Astrocyte (in vitro differentiated cells and primary cell): ENCODE measurements around the gene MTARC2. TPM values are rescaled to one million over a fixed set of nuclear protein-coding genes. Genes with fewer than 3 reads are reported as not detected.
A peak's percentile ranks its signal among the peaks of the same experiment; 100 is the strongest.

Experiments used
- DNase-seq: peaks from one replicate; pipeline ENCODE4 v3.0.0-alpha.2; 2010; ENCODE audit warnings: low read depth
- FAIRE-seq: peaks from 2 replicates; lab custom pipeline; 2011; peaks lifted over from hg19 to GRCh38; lab: Jason Lieb, UNC
- H2AFZ ChIP-seq: 2 replicates; pipeline ENCODE4 v1.6.0; 2012; ENCODE audit warnings: low read depth, low read length, inconsistent platforms
- H3K27ac ChIP-seq: 2 replicates; pipeline ENCODE4 v1.5.1; 2011; ENCODE audit warnings: low read depth, low read length, inconsistent platforms
- H3K27me3 ChIP-seq: 2 replicates; pipeline ENCODE4 v1.6.0; 2011; ENCODE audit warnings: low read length, inconsistent platforms; ENCODE audit not compliant: insufficient read depth
- H3K36me3 ChIP-seq: 2 replicates; pipeline ENCODE4 v1.5.1; 2011; ENCODE audit warnings: low read length, inconsistent platforms; ENCODE audit not compliant: insufficient read depth
- H3K4me1 ChIP-seq: 2 replicates; pipeline ENCODE4 v1.5.1; 2011; ENCODE audit warnings: low read length, inconsistent platforms; ENCODE audit not compliant: insufficient read depth
- H3K4me2 ChIP-seq: 2 replicates; pipeline ENCODE4 v1.6.0; 2012; ENCODE audit warnings: low read length, inconsistent platforms
- H3K4me3 ChIP-seq: 2 replicates; pipeline ENCODE4 v1.5.1; 2011; ENCODE audit warnings: low read depth, mild to moderate bottlenecking, low read length, inconsistent platforms; ENCODE audit not compliant: insufficient read depth
- H3K79me2 ChIP-seq: 2 replicates; pipeline ENCODE4 v1.6.0; 2012; ENCODE audit warnings: mild to moderate bottlenecking, low read length, inconsistent platforms; ENCODE audit not compliant: insufficient read depth
- H3K9ac ChIP-seq: 2 replicates; pipeline ENCODE4 v1.6.0; 2012; ENCODE audit warnings: mild to moderate bottlenecking, low read length, inconsistent platforms
- H3K9me3 ChIP-seq: 2 replicates; pipeline ENCODE4 v1.5.1; 2012; ENCODE audit warnings: low read depth, mild to moderate bottlenecking, low read length, inconsistent platforms; ENCODE audit not compliant: insufficient read depth
- H4K20me1 ChIP-seq: 2 replicates; pipeline ENCODE4 v1.6.0; 2012; ENCODE audit warnings: low read length, inconsistent platforms; ENCODE audit not compliant: insufficient read depth
- H3K27ac Mint-ChIP-seq: one replicate; pipeline ENCODE4 v1.8.0; 2021; ENCODE audit warnings: mild to moderate bottlenecking, mixed read lengths; ENCODE audit not compliant: unreplicated experiment
- H3K27me3 Mint-ChIP-seq: one replicate; pipeline ENCODE4 v1.8.0; 2021; ENCODE audit warnings: low read depth, mixed read lengths; ENCODE audit not compliant: unreplicated experiment
- H3K36me3 Mint-ChIP-seq: one replicate; pipeline ENCODE4 v1.8.0; 2021; ENCODE audit warnings: low read depth, mixed read lengths; ENCODE audit not compliant: unreplicated experiment
- H3K4me1 Mint-ChIP-seq: one replicate; pipeline ENCODE4 v1.8.0; 2021; ENCODE audit warnings: low read depth, mixed read lengths; ENCODE audit not compliant: unreplicated experiment
- H3K4me3 Mint-ChIP-seq: one replicate; pipeline ENCODE4 v1.8.0; 2021; ENCODE audit warnings: mild to moderate bottlenecking, moderate library complexity, mixed read lengths; ENCODE audit not compliant: unreplicated experiment
- H3K9me3 Mint-ChIP-seq: one replicate; pipeline ENCODE4 v1.8.0; 2021; ENCODE audit warnings: mild to moderate bottlenecking, mixed read lengths; ENCODE audit not compliant: unreplicated experiment
- CTCF ChIP-seq: IDR thresholded peaks from 2 replicates; pipeline ENCODE4 v1.5.1; 2011; ENCODE audit warnings: low read depth, mild to moderate bottlenecking, inconsistent platforms, low read length, moderate library complexity; ENCODE audit not compliant: insufficient read depth
- EZH2 ChIP-seq: IDR thresholded peaks from 2 replicates; pipeline ENCODE4 v1.6.1; 2012; ENCODE audit warnings: mild to moderate bottlenecking, low read length, inconsistent platforms; ENCODE audit not compliant: insufficient read depth
- total RNA-seq: library from RNA; stranded (reverse); gene quantifications from 2 replicates; pipeline ENCODE4 v1.2.1, GENCODE V29; 2021

The MTARC2 gene
- total RNA-seq, 1 donor from 2014 or later: 3.1 TPM

- Mint-ChIP-seq H3K4me1 (no peaks in the 10 kb centered on the region), H3K4me3 (peak overlapping the region; percentile 40), H3K27me3 (no peaks in the 10 kb centered on the region), H3K9me3 (peaks cover 6% of the 10 kb centered on the region), H3K36me3 (peaks cover 2% of the 10 kb centered on the region), H3K27ac (no peak overlapping the region)
- Histone ChIP-seq H2AFZ (peak overlapping the region; percentile 9), H4K20me1 (no peaks in the 10 kb centered on the region), H3K36me3 (no peaks in the 10 kb centered on the region), H3K4me1 (peaks cover 2% of the 10 kb centered on the region), H3K27ac (no peak overlapping the region), H3K79me2 (no peaks in the 10 kb centered on the region), H3K9ac (no peak overlapping the region), H3K4me3 (peak overlapping the region; percentile 5), H3K4me2 (peak overlapping the region; percentile 28), H3K9me3 (no peaks in the 10 kb centered on the region), H3K27me3 (no peaks in the 10 kb centered on the region)
- no peak for DNase-seq
- TF ChIP-seq EZH2 (no peak), CTCF (no peak)
- FAIRE-seq: no peak
These were observed 60.4 kb downstream of the MTARC2 start for GRCh38 chr1:220808345-220809186.

GRCh38 chr1:220809187-220809550 is 61.0 kb downstream of the MTARC2 start:
- Mint-ChIP-seq H3K4me1 (no peaks in the 10 kb centered on the region), H3K4me3 (peak overlapping the region; percentile 40), H3K9me3 (peaks cover 6% of the 10 kb centered on the region), H3K27ac (no peak overlapping the region), H3K36me3 (peaks cover 2% of the 10 kb centered on the region), H3K27me3 (no peaks in the 10 kb centered on the region)
- no peak overlapping the region for H3K27ac ChIP-seq
- H3K27me3 ChIP-seq: no peaks in the 10 kb centered on the region
- H3K9ac ChIP-seq: no peak overlapping the region
- no peak for FAIRE-seq
- no peaks in the 10 kb centered on the region for H3K36me3 ChIP-seq
- TF ChIP-seq EZH2 (no peak), CTCF (no peak)
- no peak overlapping the region for H3K4me3 ChIP-seq
- no peaks in the 10 kb centered on the region for H3K9me3 ChIP-seq
- peak overlapping the region; percentile 9 for H2AFZ ChIP-seq
- no peaks in the 10 kb centered on the region for H4K20me1 ChIP-seq
- peak overlapping the region; percentile 28 for H3K4me2 ChIP-seq
- DNase-seq: no peak
- no peaks in the 10 kb centered on the region for H3K79me2 ChIP-seq
- H3K4me1 ChIP-seq: peaks cover 2% of the 10 kb centered on the region

GRCh38 chr1:220809704-220810103 is 61.6 kb downstream of the MTARC2 start:
- Histone ChIP-seq H3K27ac (no peak overlapping the region), H3K9me3 (no peaks in the 10 kb centered on the region), H3K36me3 (no peaks in the 10 kb centered on the region), H2AFZ (no peak overlapping the region), H3K4me1 (peaks cover 2% of the 10 kb centered on the region), H3K27me3 (no peaks in the 10 kb centered on the region), H3K9ac (no peak overlapping the region), H3K4me3 (no peak overlapping the region), H3K79me2 (no peaks in the 10 kb centered on the region), H4K20me1 (no peaks in the 10 kb centered on the region), H3K4me2 (no peak overlapping the region)
- Mint-ChIP-seq H3K9me3 (peaks cover 6% of the 10 kb centered on the region), H3K27ac (no peak overlapping the region), H3K4me1 (no peaks in the 10 kb centered on the region), H3K36me3 (peaks cover 2% of the 10 kb centered on the region), H3K4me3 (no peak overlapping the region), H3K27me3 (no peaks in the 10 kb centered on the region)
- no peak for TF ChIP-seq EZH2
- TF ChIP-seq CTCF: no peak
- no peak for DNase-seq
- FAIRE-seq: no peak
